Smooth muscle cell (in vitro differentiated cells): Measurements from ENCODE around the gene SORL1. TPM values are rescaled to one million over a fixed set of nuclear protein-coding genes. Genes with fewer than 3 reads are reported as not detected.

Experiments used
- DNase-seq: peaks from one replicate; lab custom pipeline; 2025; ENCODE audit not compliant: unreplicated experiment; lab: John Stamatoyannopoulos, UW
- H2AFZ ChIP-seq: fragments of 200-600 bp; sonication (generic); 2 replicates; pipeline ENCODE4 v1.6.0; 2016; ENCODE audit warnings: antibody characterized with exemption, low read depth, mild to moderate bottlenecking
- H3F3A ChIP-seq: fragments of 200-600 bp; sonication (generic); 2 replicates; pipeline ENCODE4 v1.6.0; 2017; ENCODE audit warnings: antibody characterized with exemption, low read depth
- H3K27ac ChIP-seq: fragments of 200-600 bp; sonication (generic); 2 replicates; pipeline ENCODE4 v1.5.1; 2016; ENCODE audit warnings: low read depth, mild to moderate bottlenecking
- H3K27me3 ChIP-seq: fragments of 200-600 bp; sonication (generic); 2 replicates; pipeline ENCODE4 v1.6.1; 2016; ENCODE audit warnings: low read depth, mild to moderate bottlenecking
- H3K36me3 ChIP-seq: fragments of 200-600 bp; sonication (generic); 2 replicates; pipeline ENCODE4 v1.5.1; 2016; ENCODE audit warnings: low read depth
- H3K4me1 ChIP-seq: fragments of 200-600 bp; sonication (generic); 2 replicates; pipeline ENCODE4 v1.5.1; 2016; ENCODE audit warnings: low read depth
- H3K4me2 ChIP-seq: fragments of 200-600 bp; sonication (generic); 2 replicates; pipeline ENCODE4 v1.6.0; 2016; ENCODE audit warnings: mild to moderate bottlenecking
- H3K4me3 ChIP-seq: fragments of 200-600 bp; sonication (generic); 2 replicates; pipeline ENCODE4 v1.5.1; 2016; ENCODE audit warnings: mild to moderate bottlenecking
- H3K79me2 ChIP-seq: fragments of 200-600 bp; sonication (generic); 2 replicates; pipeline ENCODE4 v1.6.0; 2016; ENCODE audit warnings: low read depth, mild to moderate bottlenecking
- H3K9ac ChIP-seq: fragments of 200-600 bp; sonication (generic); 2 replicates; pipeline ENCODE4 v1.6.0; 2016; ENCODE audit warnings: low read depth
- H3K9me3 ChIP-seq: fragments of 200-600 bp; sonication (generic); replicated peaks from 2 replicates; pipeline ENCODE4 v1.5.1; 2016; ENCODE audit warnings: low read depth
- H4K20me1 ChIP-seq: fragments of 200-600 bp; sonication (generic); 2 replicates; pipeline ENCODE4 v1.6.0; 2016; ENCODE audit warnings: low read depth
- CTCF ChIP-seq: fragments of 200-600 bp; sonication (generic); IDR thresholded peaks from 2 replicates; pipeline ENCODE4 v1.5.1; 2017; ENCODE audit warnings: borderline replicate concordance, mild to moderate bottlenecking, antibody characterized with exemption; ENCODE audit not compliant: insufficient read depth, poor library complexity, severe bottlenecking
- WGBS: methylation state at CpG from one replicate; pipeline ENCODE4 v1.1.7; 2016; ENCODE audit warnings: low lambda C conversion rate; 5-methylcytosine and 5-hydroxymethylcytosine counted together
- polyA plus RNA-seq: library from polyadenylated mRNA; unstranded; fragments of >200 nt; fragmentation: Nextera tagmentation; extraction: Ambion mirVana; gene quantifications from 2 replicates; pipeline ENCODE4 v1.2.1, GENCODE V29; 2016
- total RNA-seq: library from RNA; depleted of rRNA; stranded (reverse); fragments of >200 nt; gene quantifications from 2 replicates; pipeline ENCODE4 v1.2.3, GENCODE V29; 2014

Gene SORL1
- total and polyA plus RNA-seq, 2 experiments from 2014 or later = 1.2 to 5.8 TPM

GRCh38 chr11:121441521-121441920 lies 10.6 kb upstream of the SORL1 start:
- no peaks in the 10 kb centered on the region for H3K36me3 ChIP-seq
- peaks cover 3% of the 10 kb centered on the region for H3K4me1 ChIP-seq
- no peaks in the 10 kb centered on the region for H4K20me1 ChIP-seq
- H3K27me3 ChIP-seq = no peaks in the 10 kb centered on the region
- H3K9ac ChIP-seq = no peak overlapping the region
- no peak overlapping the region for H3K4me3 ChIP-seq
- no peaks in the 10 kb centered on the region for H3F3A ChIP-seq
- TF ChIP-seq CTCF = no peak
- WGBS = 95% methylated on average over 2 of the region's 2 CpGs
- H3K4me2 ChIP-seq = no peak overlapping the region
- H3K9me3 ChIP-seq = no peaks in the 10 kb centered on the region
- no peak overlapping the region for H2AFZ ChIP-seq
- DNase-seq = no peak
- H3K27ac ChIP-seq = no peak overlapping the region
- no peaks in the 10 kb centered on the region for H3K79me2 ChIP-seq

GRCh38 chr11:121443688-121444275 lies 8.3 kb upstream of the SORL1 start:
- H3K4me1 ChIP-seq = peaks cover 4% of the 10 kb centered on the region
- H3F3A ChIP-seq = no peaks in the 10 kb centered on the region
- no peak for TF ChIP-seq CTCF
- H3K36me3 ChIP-seq = no peaks in the 10 kb centered on the region
- H3K27ac ChIP-seq = no peak overlapping the region
- H3K9me3 ChIP-seq = no peaks in the 10 kb centered on the region
- no peaks in the 10 kb centered on the region for H3K79me2 ChIP-seq
- H3K27me3 ChIP-seq = no peaks in the 10 kb centered on the region
- no peak overlapping the region for H3K4me3 ChIP-seq
- H3K4me2 ChIP-seq = no peak overlapping the region
- H2AFZ ChIP-seq = no peak overlapping the region
- WGBS = 97% methylated on average over 4 of the region's 4 CpGs
- DNase-seq = no peak
- H3K9ac ChIP-seq = no peak overlapping the region
- no peaks in the 10 kb centered on the region for H4K20me1 ChIP-seq

- Histone ChIP-seq H3K4me1 (peaks cover 4% of the 10 kb centered on the region), H3K4me2 (no peak overlapping the region), H2AFZ (no peak overlapping the region), H3K36me3 (no peaks in the 10 kb centered on the region), H3K9me3 (no peaks in the 10 kb centered on the region), H3F3A (no peaks in the 10 kb centered on the region), H3K9ac (no peak overlapping the region), H4K20me1 (no peaks in the 10 kb centered on the region), H3K27me3 (no peaks in the 10 kb centered on the region), H3K79me2 (no peaks in the 10 kb centered on the region), H3K27ac (no peak overlapping the region), H3K4me3 (no peak overlapping the region)
- no peak for TF ChIP-seq CTCF
- DNase-seq = no peak
- WGBS = 81% methylated on average over 3 of the region's 3 CpGs
These were observed 7.6 kb upstream of the SORL1 start for GRCh38 chr11:121444526-121444925.
